ENCODE results near the gene PDX1.

The PDX1 gene

DNA sequence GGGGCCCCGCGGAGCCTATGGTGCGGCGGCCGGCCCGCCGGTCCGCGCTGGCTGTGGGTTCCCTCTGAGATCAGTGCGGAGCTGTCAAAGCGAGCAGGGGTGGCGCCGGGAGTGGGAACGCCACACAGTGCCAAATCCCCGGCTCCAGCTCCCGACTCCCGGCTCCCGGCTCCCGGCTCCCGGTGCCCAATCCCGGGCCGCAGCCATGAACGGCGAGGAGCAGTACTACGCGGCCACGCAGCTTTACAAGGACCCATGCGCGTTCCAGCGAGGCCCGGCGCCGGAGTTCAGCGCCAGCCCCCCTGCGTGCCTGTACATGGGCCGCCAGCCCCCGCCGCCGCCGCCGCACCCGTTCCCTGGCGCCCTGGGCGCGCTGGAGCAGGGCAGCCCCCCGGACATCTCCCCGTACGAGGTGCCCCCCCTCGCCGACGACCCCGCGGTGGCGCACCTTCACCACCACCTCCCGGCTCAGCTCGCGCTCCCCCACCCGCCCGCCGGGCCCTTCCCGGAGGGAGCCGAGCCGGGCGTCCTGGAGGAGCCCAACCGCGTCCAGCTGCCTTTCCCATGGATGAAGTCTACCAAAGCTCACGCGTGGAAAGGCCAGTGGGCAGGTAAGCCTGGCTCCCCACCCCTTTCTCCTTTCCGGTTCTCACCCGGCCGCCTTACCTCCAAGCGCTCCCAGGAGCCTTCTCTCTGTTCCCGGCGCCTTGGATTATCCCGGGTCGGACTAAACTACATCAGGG, at the start of gene PDX1:
Gene PDX1 (plus strand): TSS at position 67 of the 743 bp plus-strand sequence. CDS start 139 bp downstream, at position 206.
- DNase-seq (ENCODE audit: low read depth), result no peak

DNA sequence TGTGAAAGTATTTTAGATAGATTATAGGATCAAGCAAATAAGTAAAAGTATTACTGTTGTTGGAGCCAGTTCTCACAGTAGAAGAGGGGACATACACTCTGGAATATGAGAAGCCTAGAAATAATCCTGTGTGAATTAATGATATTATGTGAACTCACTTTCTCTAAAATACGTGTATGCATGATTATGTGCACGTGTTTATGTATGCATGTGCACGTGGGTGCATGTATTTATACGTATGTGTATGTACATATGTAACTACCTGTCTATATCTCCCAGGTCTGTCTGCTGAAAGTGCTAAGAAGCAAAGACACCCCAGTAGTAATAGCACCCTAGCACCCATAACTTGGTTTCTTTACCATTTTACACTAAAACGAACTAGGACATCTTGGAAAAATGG, 41.5 kb upstream of the PDX1 start:
- DNase-seq (ENCODE audit: low read depth), result no peak

DNA sequence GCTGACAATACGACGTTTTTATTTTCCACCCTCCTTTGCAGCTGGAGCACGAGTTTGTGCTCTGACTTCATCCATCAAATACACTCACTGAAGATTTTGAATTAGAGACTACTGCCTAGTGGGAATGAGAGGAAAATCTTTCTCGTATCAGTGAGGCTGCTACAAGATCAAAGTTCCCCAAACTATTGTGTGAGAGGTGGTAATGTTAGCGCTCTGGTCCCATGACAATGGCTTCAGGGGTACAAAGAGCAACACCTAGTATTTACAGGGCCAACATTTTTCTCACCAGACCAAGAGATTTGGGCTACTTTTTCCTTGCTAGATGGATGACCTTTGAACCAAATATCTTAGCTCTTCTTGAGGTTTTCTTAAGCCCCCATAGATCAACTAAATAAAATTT, 30.3 kb upstream of the PDX1 start:
- no peak for DNase-seq (ENCODE audit: low read depth)

DNA sequence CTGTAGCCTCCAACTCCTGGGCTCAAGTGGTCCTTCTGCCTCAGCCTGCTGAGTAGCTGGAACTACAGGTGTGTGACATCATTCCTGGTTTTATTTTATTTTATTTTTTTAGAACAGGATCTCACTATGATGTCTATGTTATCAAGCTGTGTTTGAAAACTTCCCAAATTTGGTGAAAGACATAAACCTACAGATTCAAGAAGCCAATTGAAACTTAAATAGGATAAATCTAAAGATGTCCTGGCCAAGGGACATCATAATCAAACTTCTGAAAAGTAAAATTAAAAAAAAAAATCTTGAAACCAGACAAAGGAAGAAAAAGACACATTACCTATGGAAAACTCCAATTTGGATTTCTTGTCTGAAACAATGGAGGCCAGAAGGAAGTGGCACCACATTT, 23.1 kb upstream of the PDX1 start:
- no peak for DNase-seq (ENCODE audit: low read depth)

DNA sequence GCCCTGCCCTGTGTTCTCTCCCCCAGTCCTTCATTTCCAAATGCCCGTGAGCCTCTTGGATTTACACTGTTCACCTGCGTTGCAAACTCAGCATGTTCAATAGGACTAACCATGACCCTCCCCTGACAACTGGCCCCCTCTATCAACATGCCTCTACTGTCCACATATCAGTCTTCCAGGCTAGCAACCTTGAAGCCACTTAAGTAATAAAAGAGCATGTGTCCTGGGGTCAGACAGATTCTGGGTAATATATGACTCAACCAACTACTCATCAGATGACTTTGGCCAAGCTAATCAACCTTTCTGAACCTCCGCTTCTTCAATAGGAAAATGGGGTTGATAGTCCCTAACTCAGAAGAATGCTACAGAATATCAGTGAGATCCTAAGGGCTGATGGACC, 15.1 kb upstream of the PDX1 start:
- no peak for DNase-seq (ENCODE audit: low read depth)

DNA sequence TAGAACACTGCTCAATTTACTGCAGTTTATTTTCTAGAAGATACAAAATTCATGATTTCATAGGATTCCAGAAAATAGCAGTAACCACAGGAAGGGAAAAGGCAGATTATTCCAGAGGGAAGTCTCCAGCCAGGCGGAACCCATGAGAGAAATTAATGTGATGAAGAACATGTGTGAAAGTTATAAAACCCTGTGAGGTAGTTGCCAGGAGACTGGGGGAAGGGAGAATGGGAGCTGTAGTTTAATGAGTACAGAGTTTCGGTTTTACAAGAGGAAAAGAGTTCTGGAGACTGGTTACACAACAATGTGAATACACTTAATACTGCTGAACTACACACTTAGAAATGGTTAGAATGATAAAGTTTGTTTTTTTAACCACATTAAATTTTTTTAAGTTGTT, 14.2 kb upstream of the PDX1 start:
- no peak for DNase-seq (ENCODE audit: low read depth)

DNA sequence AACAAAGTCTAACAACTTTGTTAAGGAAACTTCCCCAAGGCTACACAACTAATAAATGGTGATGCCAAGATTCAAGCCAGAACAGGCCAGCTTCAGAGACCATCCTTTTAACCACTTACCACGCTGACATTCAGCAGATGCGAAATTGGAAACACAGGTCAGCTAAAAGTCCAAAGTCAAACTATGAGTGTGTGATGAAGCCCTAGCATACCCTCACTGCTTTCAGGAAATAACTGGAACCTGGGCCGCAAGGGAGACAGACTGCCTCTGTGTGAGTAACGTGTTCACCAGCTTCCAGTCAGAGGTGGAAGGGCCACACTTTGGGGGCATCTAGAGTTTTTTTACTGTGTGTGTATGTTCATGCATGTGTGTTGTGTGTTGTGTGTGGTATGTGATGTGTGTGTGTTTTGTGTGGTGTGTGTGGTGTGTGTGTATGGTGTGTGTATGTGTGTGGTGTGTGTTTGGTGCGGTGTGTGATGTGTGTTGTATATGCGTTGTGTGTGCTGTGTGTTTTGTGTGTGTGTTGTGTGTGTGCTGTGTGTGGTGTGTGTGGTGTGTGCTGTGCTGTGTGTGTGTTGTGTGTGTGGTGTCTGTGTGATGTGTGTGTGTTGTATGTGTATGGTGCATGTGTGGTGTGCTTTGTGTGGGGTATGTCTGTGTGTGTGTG, 12.5 kb upstream of the PDX1 start:
- no peak for DNase-seq (ENCODE audit: low read depth)

DNA sequence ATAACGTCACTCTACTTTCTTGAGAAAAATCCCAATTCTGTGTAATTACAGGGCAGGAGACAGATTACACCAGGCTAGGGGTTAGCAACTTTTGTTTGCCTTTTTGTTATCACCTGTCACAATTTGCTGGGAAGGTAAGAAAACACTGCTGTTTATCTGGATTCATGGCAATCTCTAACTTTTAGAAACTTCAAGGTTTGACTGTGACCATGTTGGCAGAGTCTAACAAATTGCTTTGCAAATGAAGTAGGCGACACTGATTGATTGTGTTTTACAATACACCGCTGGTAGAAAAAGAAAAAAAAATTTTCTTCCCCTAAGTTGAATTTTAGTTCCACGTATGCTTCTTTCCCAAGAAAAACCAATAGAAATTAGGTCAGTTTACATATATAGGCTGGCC, 10.4 kb upstream of the PDX1 start:
- DNase-seq (ENCODE audit: low read depth), result no peak

DNA sequence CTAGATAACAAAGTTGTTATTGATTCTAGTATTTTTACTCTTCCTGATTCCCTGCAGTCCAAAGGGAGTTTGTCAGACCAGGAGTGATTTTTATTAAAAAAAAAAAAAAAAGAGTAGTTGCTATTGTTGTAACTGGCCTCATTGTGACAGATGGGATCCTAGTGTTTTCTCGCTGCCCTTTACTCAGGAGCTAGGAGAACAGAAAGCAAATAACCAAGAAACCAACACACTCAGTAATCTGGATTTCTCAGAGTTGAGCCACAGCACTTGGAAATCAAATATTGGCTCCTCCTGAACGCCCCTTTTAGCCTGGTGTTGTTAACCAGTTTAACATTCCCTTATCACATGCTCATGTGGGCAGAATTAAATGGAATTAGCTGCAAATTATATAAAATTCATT, 8.3 kb upstream of the PDX1 start:
- no peak for DNase-seq (ENCODE audit: low read depth)

DNA sequence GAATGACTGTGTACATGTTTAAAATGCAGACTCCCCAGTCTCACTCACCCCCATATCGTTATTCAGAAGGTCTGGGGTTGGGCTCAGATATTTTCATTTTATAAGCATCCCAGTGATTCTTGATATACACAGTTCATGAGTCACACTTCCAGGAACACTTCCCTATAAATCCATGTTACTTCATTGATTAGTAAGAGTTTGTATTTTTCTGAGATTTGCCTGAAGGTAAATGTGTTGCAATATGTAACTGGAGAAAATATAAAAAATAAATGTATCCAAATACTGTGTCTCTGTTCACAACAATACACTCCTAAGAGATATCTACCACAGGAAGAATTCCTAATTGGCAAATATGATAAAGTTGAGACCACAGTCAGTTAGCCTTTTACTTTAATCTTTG, 6.6 kb upstream of the PDX1 start:
- no peak for DNase-seq (ENCODE audit: low read depth)

DNA sequence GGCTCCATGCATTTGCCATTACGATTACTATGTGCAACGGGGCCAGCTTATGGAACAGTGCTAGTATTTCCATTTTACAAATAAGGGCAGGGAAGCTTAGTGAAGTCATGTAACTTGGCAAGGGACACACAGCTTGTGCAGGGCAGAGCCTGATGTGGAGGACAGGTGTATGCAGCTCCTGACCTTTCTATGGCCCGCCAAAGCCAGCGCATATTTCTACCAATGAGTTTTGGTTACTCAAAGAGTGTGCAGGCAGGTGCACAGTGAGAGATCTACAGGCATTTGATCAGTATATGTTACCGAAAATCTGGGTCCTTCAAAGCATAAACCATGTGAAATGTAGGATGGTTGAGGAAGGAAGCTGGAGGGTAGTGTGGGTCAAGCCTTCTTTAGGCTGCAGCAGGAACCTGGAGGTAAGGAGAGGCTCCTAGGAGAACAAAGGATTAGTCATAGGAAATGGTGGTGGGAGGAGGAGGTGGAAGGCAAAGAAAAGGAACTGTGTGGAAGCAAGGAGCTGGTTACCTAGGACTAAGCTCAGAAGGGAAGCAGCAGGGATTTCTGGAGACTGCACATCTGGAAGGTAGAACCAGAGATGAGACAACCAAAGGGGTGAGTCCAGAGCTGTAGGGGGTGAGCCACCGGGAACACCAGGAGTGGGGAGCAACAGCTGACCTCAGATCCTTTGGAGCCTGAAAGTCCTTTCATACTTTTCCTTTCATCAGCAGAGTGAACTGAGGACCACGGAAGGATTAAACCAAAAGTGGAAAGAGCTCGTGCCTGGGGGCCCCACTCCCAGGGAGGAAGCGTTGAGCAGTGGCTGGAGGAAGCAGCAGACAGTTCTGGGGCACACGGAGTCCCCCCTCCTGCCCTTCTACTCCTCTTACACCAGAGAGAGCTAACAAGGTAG, 4.2 kb upstream of the PDX1 start:
- DNase-seq (ENCODE audit: low read depth), result no peak

DNA sequence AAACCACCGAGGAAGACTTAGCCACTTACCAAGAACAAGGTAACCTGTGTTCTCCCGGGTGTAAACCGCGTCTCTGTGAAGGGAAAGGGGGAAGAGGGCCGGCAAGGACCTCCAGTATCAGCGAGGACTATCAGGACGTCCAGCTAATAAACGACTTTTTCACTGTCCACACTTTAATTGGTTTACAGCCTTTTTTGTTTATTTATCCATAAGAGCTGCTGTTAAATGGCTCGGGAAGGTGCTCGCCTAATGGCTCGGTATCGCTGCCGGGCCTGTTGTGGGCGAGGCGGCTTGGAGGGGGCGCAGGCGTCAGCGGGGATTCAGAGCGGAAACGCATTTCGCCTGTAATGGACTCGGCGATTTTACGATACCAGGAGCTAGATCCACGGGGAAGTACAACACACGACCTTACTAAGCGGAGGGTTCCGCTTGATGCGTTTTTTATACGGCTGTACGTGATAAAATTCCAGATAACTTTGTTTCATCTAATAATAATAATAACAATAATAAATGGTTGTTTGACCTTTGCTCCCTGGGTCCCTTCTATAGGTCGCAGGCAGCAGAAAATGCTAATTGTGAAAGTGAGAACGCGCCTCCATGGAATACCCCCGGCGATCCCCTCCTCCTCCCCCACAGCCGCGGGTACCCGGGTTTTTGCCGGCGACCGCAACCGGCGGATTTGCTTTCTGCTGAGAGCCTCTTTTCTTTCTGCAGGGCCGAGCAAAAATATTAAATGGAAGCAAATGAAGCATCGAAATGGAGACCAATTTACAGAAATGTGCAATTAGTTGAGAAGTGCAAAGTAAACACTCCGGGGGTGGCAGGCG, 2.5 kb upstream of the PDX1 start:
- no peak for DNase-seq (ENCODE audit: low read depth)

DNA sequence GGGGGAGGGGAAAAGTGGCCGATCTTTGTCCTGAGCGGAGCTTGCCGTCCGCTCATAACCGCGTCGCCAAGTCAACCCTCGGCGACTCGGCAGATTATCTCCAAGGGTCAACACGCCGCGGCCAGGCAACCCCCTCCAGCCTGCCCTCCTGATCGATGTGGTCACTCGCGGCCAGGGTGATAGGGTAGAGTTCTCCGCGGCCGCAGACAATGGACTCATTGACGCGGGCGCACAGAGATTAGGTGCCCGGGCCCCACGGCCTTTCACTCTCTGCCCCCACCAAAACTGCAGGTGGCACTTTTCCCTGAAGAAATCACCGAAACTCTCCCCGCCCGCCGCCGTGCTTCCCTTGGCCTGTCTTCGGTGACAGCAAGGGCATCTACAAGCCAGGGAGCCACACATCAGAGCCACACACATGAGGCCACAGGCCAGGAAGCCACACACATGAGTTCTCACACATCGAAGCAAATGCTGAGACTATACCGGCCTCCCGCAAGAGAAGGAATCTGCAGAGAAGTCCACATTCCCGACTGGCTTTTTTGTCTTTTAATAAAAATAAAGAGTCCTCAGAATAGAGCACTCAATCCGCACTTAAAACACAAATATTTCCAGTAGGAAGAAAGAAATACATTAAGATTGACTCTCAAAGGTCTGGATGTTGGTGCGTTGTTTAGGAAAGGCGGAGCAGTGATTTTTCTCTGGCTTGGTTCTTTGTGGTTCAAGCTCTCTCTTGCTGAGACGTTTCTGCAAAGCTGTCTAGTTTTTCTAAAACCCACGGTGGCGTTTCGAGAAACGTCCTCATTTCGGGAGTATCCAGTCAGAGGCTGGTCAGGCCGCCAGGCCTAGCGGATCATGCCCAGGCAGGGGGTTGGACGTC, 1.5 kb upstream of the PDX1 start:
- no peak for DNase-seq (ENCODE audit: low read depth)

DNA sequence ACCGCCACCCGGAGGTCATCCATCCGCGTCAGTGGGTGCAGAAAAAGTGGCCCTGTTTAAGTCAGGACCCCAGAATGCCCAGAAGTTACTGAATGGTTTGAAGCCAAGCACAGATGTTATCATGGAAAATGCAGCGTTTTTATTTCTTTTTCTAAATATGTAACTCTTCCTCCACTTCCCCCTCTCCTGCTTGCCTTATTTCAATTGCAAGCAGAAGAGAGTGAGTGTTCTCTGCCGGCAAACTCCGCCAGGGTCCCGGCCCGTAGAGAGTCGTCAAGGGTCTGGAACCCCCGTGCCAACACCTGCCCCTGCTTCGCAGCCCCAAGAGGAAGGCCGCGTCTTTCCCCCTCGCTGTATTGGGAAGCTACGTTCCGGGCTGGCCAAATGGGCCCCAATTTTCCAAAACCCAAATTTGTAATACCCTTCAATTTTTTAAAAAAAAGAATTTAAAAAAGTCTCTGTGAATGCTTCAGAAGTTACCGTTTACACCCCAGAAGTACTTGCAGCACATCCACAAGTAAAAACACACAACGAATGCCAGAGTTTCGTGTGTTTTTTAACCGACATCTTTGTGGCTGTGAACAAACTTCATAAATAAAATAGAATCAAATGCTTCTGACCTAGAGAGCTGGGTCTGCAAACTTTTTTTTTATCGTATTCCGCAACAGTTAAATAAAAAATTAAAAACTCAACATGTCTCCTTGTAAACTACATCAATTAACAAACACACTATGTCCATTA, 712 bp upstream of the PDX1 start:
- DNase-seq (ENCODE audit: low read depth), result no peak

DNA sequence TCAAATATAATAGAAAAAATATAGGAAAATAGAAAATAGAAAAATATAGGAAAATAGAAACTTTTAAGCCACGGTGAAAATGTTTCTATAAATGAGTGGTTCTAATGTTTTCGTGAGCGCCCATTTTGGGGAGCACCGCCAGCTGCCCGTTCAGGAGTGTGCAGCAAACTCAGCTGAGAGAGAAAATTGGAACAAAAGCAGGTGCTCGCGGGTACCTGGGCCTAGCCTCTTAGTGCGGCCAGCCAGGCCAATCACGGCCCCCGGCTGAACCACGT, 204 bp upstream of the PDX1 start:
- DNase-seq (ENCODE audit: low read depth), result no peak

DNA sequence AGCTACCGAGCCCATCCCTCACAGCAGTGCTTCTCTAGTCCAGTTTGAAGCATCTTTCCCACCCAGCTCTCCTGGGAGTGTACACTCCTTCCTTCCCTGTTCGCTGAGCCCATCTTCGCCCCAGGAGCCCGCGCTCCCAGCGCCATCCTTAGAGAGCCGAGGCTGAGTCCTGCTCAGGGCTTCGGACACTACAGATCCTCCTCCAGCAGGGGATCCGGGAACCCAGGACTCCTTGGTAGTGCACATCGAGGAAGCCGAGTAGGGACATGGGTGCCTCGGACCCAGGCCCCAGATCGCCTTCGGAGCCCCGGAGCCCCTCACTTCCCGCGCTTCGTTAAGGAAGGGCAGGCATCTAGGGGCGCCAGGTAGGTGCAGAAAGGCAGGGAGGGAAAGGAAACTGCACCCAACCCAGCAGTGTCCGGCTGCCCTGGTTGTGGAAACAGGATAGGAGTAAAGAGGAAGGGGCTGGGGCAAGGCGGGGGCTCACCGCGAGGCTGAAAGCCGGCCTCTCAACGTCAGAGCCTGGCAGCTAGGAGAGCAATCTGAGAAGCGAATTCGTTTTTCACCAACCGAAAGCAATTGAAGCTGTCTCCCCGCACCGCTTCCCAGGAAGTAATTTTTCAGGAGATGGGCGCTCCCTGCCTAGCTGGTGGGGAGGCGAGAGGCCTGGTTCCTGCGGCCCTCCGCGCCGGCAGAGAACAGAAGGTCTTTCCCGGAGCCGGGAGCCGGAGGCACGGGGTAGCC, 1.0 kb downstream of the PDX1 start:
- DNase-seq (ENCODE audit: low read depth), result no peak

DNA sequence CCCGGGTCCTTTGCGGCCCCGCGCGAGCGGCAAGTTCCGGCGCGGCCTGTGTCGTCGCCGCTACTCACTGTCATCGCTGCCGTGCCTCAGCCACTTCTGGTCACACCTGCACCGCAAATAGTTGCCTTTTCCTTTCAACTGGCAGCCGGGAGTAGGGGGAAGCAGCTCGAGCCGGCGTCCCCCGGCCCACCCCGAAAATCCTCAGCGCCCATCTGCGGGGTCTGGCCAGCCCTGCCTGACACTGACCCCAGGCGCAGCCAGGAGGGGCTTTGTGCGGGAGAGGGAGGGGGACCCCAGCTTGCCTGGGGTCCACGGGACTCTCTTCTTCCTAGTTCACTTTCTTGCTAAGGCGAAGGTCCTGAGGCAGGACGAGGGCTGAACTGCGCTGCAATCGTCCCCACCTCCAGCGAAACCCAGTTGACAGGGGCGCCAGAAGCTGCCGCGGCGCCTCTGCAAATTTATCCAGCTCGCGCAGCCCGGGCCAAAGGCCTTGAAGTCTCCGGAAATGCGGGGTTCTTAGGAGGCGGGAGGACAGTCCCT, 1.7 kb downstream of the PDX1 start:
- DNase-seq (ENCODE audit: low read depth), result no peak

DNA sequence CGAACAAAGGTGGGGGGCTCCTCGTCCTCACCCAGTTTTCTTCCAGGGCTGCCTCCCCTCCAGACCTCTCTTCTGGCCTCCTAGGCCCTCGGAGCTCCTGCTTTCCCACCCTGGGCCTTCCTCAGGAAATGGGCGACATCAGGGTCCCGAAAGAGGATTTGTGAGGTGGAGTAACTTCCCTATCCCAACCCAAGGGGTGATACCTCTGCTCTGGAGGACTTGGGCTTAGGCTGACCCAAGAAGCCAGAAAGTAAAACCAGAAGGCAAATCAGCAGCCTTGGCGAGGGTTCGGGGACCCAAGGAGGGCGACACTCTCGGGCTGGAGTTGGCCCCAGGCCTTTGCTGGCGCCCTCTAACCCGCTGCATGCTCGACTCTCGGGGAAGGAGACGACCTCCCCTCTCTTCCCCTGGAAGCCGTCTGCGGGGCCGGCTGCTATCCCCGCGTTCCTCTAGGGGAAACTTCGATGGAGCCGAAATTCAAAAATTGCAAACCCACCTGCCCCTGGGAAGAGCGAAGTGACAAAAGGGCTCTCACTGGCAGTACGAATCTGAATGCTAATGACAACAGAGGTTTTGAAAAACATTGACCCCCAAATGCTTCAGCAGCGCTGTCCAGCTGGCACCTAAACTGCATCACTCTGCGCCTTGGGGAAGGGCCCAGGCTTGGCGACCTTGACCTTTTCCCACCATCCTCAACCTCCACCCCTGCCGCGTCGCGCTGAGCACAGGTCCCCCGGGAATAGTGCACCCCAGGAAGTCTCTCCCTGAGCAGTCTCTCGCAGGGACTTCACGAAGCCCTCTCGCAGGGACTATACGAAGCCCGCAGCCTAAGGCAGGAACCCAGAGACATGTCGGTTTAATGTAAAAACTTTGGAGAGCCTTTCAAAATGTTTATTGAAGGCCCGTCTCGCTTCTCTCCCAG, 2.4 kb downstream of the PDX1 start:
- no peak for DNase-seq (ENCODE audit: low read depth)

Measured in CMK (cell line).